SK-N-SH (cell line): Measurements from ENCODE around the gene MACROD2. TPM values are rescaled to one million over a fixed set of nuclear protein-coding genes. Genes with fewer than 3 reads are reported as not detected.

ENCODE experiments used
- CTCF ChIA-PET: fragments of 300-600, 350-600 bp; formaldehyde crosslinking; extraction: SDS; loops from one replicate; lab custom pipeline; 2021; lab: Yijun Ruan, JAX
- POLR2A ChIA-PET: fragments of 350-600 bp; sonication (Branson Sonifier 250); formaldehyde crosslinking; extraction: SDS; loops from one replicate; lab custom pipeline; 2020; ENCODE audit warnings: antibody characterized with exemption, inconsistent platforms; lab: Yijun Ruan, JAX
- DNase-seq: peaks from one replicate; pipeline ENCODE4 v3.0.0; 2012
- H2AFZ ChIP-seq: fragments of 200-600 bp; sonication (generic); 2 replicates; pipeline ENCODE4 v1.8.1; 2016; ENCODE audit warnings: antibody characterized with exemption, mild to moderate bottlenecking, low read depth
- H3F3A ChIP-seq: fragments of 200-600 bp; sonication (generic); replicated peaks from 2 replicates; pipeline ENCODE3; 2016; ENCODE audit warnings: antibody characterized with exemption, mild to moderate bottlenecking; ENCODE audit not compliant: insufficient read depth
- H3K27ac ChIP-seq, 2 experiments: fragments of 200-500 bp in 1 of 2; fragments of 200-600 bp in 1 of 2; sonication (Bioruptor generic) in 1 of 2; sonication (generic), shearing (Covaris generic) in 1 of 2; 2 replicates each; pipeline versions ENCODE4 v1.5.1 to v1.6.1; 2014 to 2016; ENCODE audit warnings: low read depth in 2 of 2, inconsistent platforms in 1 of 2, low read length in 1 of 2, mild to moderate bottlenecking in 1 of 2, mixed read lengths in 1 of 2
- H3K27me3 ChIP-seq: fragments of 200-600 bp; sonication (generic), shearing (Covaris generic); 2 replicates; pipeline ENCODE4 v1.6.1; 2016; ENCODE audit warnings: mixed run types; ENCODE audit not compliant: insufficient read depth
- H3K36me3 ChIP-seq, 2 experiments: fragments of 200-500 bp in 1 of 2; fragments of 200-600 bp in 1 of 2; sonication (Bioruptor generic) in 1 of 2; sonication (generic) in 1 of 2; replicated peaks in 1 of 2; 2 replicates each; pipeline versions ENCODE3 to v1.5.1; 2014 to 2016; ENCODE audit warnings: low read length in 1 of 2, mild to moderate bottlenecking in 1 of 2; ENCODE audit not compliant: insufficient read depth in 2 of 2, control insufficient read depth in 1 of 2
- H3K4me1 ChIP-seq, 2 experiments: fragments of 200-500 bp in 1 of 2; fragments of 200-600 bp in 1 of 2; sonication (Bioruptor generic) in 1 of 2; sonication (generic), shearing (Covaris generic) in 1 of 2; 2 replicates each; pipeline versions ENCODE4 v1.5.1 to v1.6.1; 2014 to 2016; ENCODE audit warnings: low read depth in 1 of 2, low read length in 1 of 2, mixed run types in 1 of 2; ENCODE audit not compliant: insufficient read depth in 2 of 2, control insufficient read depth in 1 of 2
- H3K4me2 ChIP-seq: fragments of 200-600 bp; sonication (generic), shearing (Covaris generic); 2 replicates; pipeline ENCODE4 v1.6.1; 2017; ENCODE audit warnings: mixed run types
- H3K4me3 ChIP-seq, 2 experiments: fragments of 200-500 bp in 1 of 2; fragments of 200-600 bp in 1 of 2; sonication (Bioruptor generic) in 1 of 2; sonication (generic), shearing (Covaris generic) in 1 of 2; 2 replicates each; pipeline versions ENCODE4 v1.5.1 to v1.8.1; 2014 to 2016; ENCODE audit warnings: low read depth in 2 of 2, inconsistent platforms in 1 of 2, low read length in 1 of 2, mild to moderate bottlenecking in 1 of 2, mixed read lengths in 1 of 2, moderate library complexity in 1 of 2
- H3K79me2 ChIP-seq: fragments of 200-600 bp; sonication (generic); 2 replicates; pipeline ENCODE4 v1.8.1; 2017; ENCODE audit warnings: mild to moderate bottlenecking; ENCODE audit not compliant: insufficient read depth
- H3K9ac ChIP-seq: fragments of 200-600 bp; sonication (generic); 2 replicates; pipeline ENCODE4 v1.6.1; 2017; ENCODE audit warnings: mixed run types
- H3K9me2 ChIP-seq: fragments of 200-600 bp; sonication (generic); 2 replicates; pipeline ENCODE4 v1.6.1; 2017; ENCODE audit warnings: mixed run types
- H3K9me3 ChIP-seq: fragments of 200-600 bp; sonication (generic); 2 replicates; pipeline ENCODE4 v1.6.1; 2017; ENCODE audit warnings: mixed run types, mild to moderate bottlenecking, moderate library complexity
- H4K20me1 ChIP-seq: fragments of 200-600 bp; sonication (generic); 2 replicates; pipeline ENCODE4 v1.6.1; 2017; ENCODE audit warnings: mild to moderate bottlenecking, mixed run types; ENCODE audit not compliant: insufficient read depth
- ELF1 ChIP-seq: IDR thresholded peaks from 2 replicates; pipeline ENCODE4 v1.4.0; 2012
- EP300 ChIP-seq, 2 experiments: IDR thresholded peaks; 2 replicates each; pipeline versions ENCODE4 v1.4.0 to v1.6.1; 2012; ENCODE audit warnings: borderline replicate concordance in 1 of 2, low read depth in 1 of 2, low read length in 1 of 2
- EZH2phosphoT487 ChIP-seq: fragments of 200-600 bp; sonication (generic); IDR thresholded peaks from 2 replicates; pipeline ENCODE4 v1.6.1; 2017; ENCODE audit warnings: low read depth, mixed run types, mild to moderate bottlenecking, antibody characterized with exemption, moderate library complexity, borderline replicate concordance
- JUND ChIP-seq: IDR thresholded peaks from 2 replicates; pipeline ENCODE4 v1.4.0; 2012
- MEF2A ChIP-seq: IDR thresholded peaks from 2 replicates; pipeline ENCODE4 v1.4.0; 2012; ENCODE audit warnings: low read depth, borderline replicate concordance
- NRF1 ChIP-seq: IDR thresholded peaks from 2 replicates; pipeline ENCODE4 v1.6.1; 2012; ENCODE audit warnings: low read depth, mild to moderate bottlenecking, low read length
- POLR2AphosphoS5 ChIP-seq: IDR thresholded peaks from 2 replicates; pipeline ENCODE4 v1.6.1; 2012; ENCODE audit warnings: low read depth, low read length
- RFX5 ChIP-seq: IDR thresholded peaks from 2 replicates; pipeline ENCODE4 v1.6.1; 2012; ENCODE audit warnings: mild to moderate bottlenecking, improper control_type of control experiment, low read length
- SIN3A ChIP-seq: IDR thresholded peaks from 2 replicates; pipeline ENCODE4 v1.6.1; 2012; ENCODE audit warnings: low read depth, mild to moderate bottlenecking, low read length, moderate library complexity, borderline replicate concordance
- SMC3 ChIP-seq: IDR thresholded peaks from 2 replicates; pipeline ENCODE4 v1.6.1; 2012; ENCODE audit warnings: low read depth, low read length, improper control_type of control experiment
- TAF1 ChIP-seq: IDR thresholded peaks from 2 replicates; pipeline ENCODE4 v1.6.1; 2012; ENCODE audit warnings: low read depth, mild to moderate bottlenecking, low read length, moderate library complexity, borderline replicate concordance
- TCF12 ChIP-seq: IDR thresholded peaks from 2 replicates; pipeline ENCODE4 v1.4.0; 2012
- TEAD4 ChIP-seq: IDR thresholded peaks from 2 replicates; pipeline ENCODE4 v1.4.0; 2012; ENCODE audit warnings: mild to moderate bottlenecking, borderline replicate concordance; ENCODE audit not compliant: insufficient read depth
- YY1 ChIP-seq: IDR thresholded peaks from 2 replicates; pipeline ENCODE4 v1.4.0; 2012; ENCODE audit warnings: low read depth, mild to moderate bottlenecking
- WGBS: methylation state at CpG from one replicate; pipeline ENCODE4 v1.1.6; 2017; ENCODE audit warnings: low lambda C conversion rate; 5-methylcytosine and 5-hydroxymethylcytosine counted together
- polyA plus RNA-seq, 3 experiments: library from polyadenylated mRNA; depleted of rRNA; stranded (reverse); fragments of >200 nt; gene quantifications; 2 replicates each; pipeline ENCODE4 v1.2.3, GENCODE V29; 2012
- TF ChIP-seq, protein P1 (sequence below): IDR thresholded peaks from 2 replicates; pipeline ENCODE4 v1.6.1; 2012; ENCODE audit warnings: mild to moderate bottlenecking, low read depth, low read length, moderate library complexity
- TF ChIP-seq, protein P2 (sequence below): IDR thresholded peaks from 2 replicates; pipeline ENCODE4; 2012
- TF ChIP-seq, protein P3 (sequence below): fragments of 200-600 bp; sonication (generic); IDR thresholded peaks from 2 replicates; pipeline ENCODE4 v1.6.1; 2017; ENCODE audit warnings: antibody characterized with exemption, mild to moderate bottlenecking, moderate library complexity
- TF ChIP-seq, protein P4 (sequence below): IDR thresholded peaks from 2 replicates; pipeline ENCODE4 v1.4.0; 2012; ENCODE audit warnings: low read depth

The MACROD2 gene
- polyA plus RNA-seq, 1 of the 3 experiments (the other 2 are of a cell fraction), result 0.33 TPM

DNA sequence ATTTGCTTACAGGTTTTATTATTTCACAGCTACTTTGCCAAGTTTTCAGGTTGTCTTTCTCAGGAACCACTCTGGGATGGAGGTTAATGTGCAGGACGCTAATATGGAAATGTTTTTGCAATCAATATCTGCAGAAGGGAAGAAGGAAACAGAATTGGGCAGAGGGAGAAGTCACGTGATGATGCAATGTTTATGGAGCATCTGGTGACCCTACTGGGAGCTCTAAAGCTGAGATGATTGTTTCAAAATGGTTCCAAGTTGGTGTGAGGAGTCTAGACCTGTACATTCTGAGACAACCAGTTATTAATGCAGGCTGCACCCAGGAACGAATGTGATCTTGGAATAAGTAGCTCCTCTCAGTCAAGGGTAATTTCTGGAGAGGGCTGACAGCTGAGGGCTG is 1247.5 kb downstream of the MACROD2 start:
- whole genome bisulfite sequencing, result 53% methylated on average over 3 of the region's 3 CpGs
- CTCF ChIA-PET, result no interaction called here
- H3K4me1 ChIP-seq, result no peaks in the 10 kb centered on the region; a peak in 1 of 4 replicates

DNA sequence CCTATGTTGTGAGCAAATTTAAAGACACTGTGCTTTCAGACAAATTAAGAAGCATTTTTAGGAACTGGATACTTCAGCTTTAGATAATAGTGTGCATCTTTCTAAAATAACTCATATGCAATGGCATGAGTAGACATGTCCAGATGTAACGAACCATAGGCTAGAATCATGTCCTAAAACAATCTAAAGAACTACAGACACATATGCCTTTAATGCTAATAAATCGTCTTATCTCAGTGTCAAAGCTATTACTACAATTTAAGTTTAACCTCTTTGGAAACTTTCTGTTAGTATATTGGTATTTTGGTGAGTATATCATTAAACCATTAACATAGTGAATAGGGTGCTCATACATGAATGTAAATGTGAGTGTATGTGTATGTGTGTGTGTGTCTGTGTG is 1250.6 kb downstream of the MACROD2 start:
- CTCF ChIA-PET, result interaction anchor here (1.1 to 1.3 kb wide), 2 partner anchors 10 to 914 kb away, joined by 3 to 4 read pairs; no protein-coding TSS in a partner anchor
- H3K9ac ChIP-seq, result no peak overlapping the region
- TF ChIP-seq RFX5 (no peak), EZH2phosphoT487 (no peak), NRF1 (no peak), MEF2A (no peak), TCF12 (no peak), SIN3A (no peak), TAF1 (no peak), EP300 (IDR thresholded peaks at IDR 0.05; ENCODE audit: borderline replicate concordance in 1 of 2, low read depth in 1 of 2, low read length in 1 of 2) (no peak), POLR2AphosphoS5 (no peak), YY1 (no peak), TEAD4 (no peak), ELF1 (no peak), JUND (no peak), SMC3 (no peak)
- TF ChIP-seq, protein P1, sequence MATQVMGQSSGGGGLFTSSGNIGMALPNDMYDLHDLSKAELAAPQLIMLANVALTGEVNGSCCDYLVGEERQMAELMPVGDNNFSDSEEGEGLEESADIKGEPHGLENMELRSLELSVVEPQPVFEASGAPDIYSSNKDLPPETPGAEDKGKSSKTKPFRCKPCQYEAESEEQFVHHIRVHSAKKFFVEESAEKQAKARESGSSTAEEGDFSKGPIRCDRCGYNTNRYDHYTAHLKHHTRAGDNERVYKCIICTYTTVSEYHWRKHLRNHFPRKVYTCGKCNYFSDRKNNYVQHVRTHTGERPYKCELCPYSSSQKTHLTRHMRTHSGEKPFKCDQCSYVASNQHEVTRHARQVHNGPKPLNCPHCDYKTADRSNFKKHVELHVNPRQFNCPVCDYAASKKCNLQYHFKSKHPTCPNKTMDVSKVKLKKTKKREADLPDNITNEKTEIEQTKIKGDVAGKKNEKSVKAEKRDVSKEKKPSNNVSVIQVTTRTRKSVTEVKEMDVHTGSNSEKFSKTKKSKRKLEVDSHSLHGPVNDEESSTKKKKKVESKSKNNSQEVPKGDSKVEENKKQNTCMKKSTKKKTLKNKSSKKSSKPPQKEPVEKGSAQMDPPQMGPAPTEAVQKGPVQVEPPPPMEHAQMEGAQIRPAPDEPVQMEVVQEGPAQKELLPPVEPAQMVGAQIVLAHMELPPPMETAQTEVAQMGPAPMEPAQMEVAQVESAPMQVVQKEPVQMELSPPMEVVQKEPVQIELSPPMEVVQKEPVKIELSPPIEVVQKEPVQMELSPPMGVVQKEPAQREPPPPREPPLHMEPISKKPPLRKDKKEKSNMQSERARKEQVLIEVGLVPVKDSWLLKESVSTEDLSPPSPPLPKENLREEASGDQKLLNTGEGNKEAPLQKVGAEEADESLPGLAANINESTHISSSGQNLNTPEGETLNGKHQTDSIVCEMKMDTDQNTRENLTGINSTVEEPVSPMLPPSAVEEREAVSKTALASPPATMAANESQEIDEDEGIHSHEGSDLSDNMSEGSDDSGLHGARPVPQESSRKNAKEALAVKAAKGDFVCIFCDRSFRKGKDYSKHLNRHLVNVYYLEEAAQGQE, result no peak
- TF ChIP-seq, protein P2, sequence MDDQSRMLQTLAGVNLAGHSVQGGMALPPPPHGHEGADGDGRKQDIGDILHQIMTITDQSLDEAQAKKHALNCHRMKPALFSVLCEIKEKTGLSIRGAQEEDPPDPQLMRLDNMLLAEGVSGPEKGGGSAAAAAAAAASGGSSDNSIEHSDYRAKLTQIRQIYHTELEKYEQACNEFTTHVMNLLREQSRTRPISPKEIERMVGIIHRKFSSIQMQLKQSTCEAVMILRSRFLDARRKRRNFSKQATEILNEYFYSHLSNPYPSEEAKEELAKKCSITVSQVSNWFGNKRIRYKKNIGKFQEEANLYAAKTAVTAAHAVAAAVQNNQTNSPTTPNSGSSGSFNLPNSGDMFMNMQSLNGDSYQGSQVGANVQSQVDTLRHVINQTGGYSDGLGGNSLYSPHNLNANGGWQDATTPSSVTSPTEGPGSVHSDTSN, result no peak
- TF ChIP-seq, protein P3, sequence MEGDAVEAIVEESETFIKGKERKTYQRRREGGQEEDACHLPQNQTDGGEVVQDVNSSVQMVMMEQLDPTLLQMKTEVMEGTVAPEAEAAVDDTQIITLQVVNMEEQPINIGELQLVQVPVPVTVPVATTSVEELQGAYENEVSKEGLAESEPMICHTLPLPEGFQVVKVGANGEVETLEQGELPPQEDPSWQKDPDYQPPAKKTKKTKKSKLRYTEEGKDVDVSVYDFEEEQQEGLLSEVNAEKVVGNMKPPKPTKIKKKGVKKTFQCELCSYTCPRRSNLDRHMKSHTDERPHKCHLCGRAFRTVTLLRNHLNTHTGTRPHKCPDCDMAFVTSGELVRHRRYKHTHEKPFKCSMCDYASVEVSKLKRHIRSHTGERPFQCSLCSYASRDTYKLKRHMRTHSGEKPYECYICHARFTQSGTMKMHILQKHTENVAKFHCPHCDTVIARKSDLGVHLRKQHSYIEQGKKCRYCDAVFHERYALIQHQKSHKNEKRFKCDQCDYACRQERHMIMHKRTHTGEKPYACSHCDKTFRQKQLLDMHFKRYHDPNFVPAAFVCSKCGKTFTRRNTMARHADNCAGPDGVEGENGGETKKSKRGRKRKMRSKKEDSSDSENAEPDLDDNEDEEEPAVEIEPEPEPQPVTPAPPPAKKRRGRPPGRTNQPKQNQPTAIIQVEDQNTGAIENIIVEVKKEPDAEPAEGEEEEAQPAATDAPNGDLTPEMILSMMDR, result no peak

More for the DNA sequence above, 1247.5 kb downstream of the MACROD2 start:
- H3K4me2 ChIP-seq, result no peak overlapping the region
- H3K4me3 ChIP-seq, result no peak overlapping the region
- no peak overlapping the region for H3K27ac ChIP-seq
- no peaks in the 10 kb centered on the region for H3K9me2 ChIP-seq
- POLR2A ChIA-PET, result no interaction called here
- no peaks in the 10 kb centered on the region for H3K36me3 ChIP-seq
- no peaks in the 10 kb centered on the region for H3K79me2 ChIP-seq
- no peaks in the 10 kb centered on the region for H3K9me3 ChIP-seq
- H3K9ac ChIP-seq, result no peak overlapping the region
- no peaks in the 10 kb centered on the region for H3K27me3 ChIP-seq
- H3F3A ChIP-seq, result no peaks in the 10 kb centered on the region
- H2AFZ ChIP-seq, result no peak overlapping the region
- DNase-seq, result no peak
- no peaks in the 10 kb centered on the region for H4K20me1 ChIP-seq
- TF ChIP-seq, protein P4, sequence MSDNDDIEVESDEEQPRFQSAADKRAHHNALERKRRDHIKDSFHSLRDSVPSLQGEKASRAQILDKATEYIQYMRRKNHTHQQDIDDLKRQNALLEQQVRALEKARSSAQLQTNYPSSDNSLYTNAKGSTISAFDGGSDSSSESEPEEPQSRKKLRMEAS, result no peak
- TF ChIP-seq, protein P3, result no peak

More for the DNA sequence above, 1250.6 kb downstream of the MACROD2 start:
- H3K27me3 ChIP-seq, result no peaks in the 10 kb centered on the region
- H3K4me3 ChIP-seq, result no peak overlapping the region
- WGBS, result 42% methylated on average over 2 of the region's 2 CpGs
- no peak overlapping the region for H2AFZ ChIP-seq
- H3K79me2 ChIP-seq, result no peaks in the 10 kb centered on the region
- H3K36me3 ChIP-seq, result no peaks in the 10 kb centered on the region
- POLR2A ChIA-PET, result no interaction called here
- H3K4me1 ChIP-seq, result no peaks in the 10 kb centered on the region; a peak in 1 of 4 replicates
- H4K20me1 ChIP-seq, result no peaks in the 10 kb centered on the region
- H3F3A ChIP-seq, result no peaks in the 10 kb centered on the region
- no peak overlapping the region for H3K27ac ChIP-seq
- H3K9me3 ChIP-seq, result no peaks in the 10 kb centered on the region
- DNase-seq, result no peak
- H3K4me2 ChIP-seq, result no peak overlapping the region
- H3K9me2 ChIP-seq, result no peaks in the 10 kb centered on the region
